Mammary epithelial cell (primary cell): ENCODE results near the gene PCBP2.
"Not testable (repeated sequence)": the region's sequence is repeated elsewhere in the genome, so short reads cannot be mapped to it uniquely, and the experiment has no call there.

Experiments used
- CTCF ChIP-seq, 2 donors: IDR thresholded peaks in 1 of 2; conservative IDR thresholded peaks in 1 of 2; 2 replicates each; pipeline ENCODE4 v1.5.1; 2011 to 2012; ENCODE audit warnings: inconsistent platforms in 2 of 2, low read length in 2 of 2, mild to moderate bottlenecking in 2 of 2, control low read depth in 1 of 2, low read depth in 1 of 2; ENCODE audit not compliant: insufficient read depth in 1 of 2; ENCODE audit errors: extremely low read depth in 1 of 2
- EZH2 ChIP-seq: IDR thresholded peaks from 2 replicates; pipeline ENCODE4 v1.6.1; 2012; ENCODE audit warnings: low read length, inconsistent platforms, borderline replicate concordance

GRCh38 chr12:53435326-53435725 lies 16.6 kb upstream of the PCBP2 start:
- TF ChIP-seq CTCF (conservative IDR thresholded peaks at IDR 0.05 in 1 of 2, IDR thresholded peaks at IDR 0.05 in 1 of 2; ENCODE audit: extremely low read depth in 1 of 2, insufficient read depth in 1 of 2, low read depth in 1 of 2, low read length in 2 of 2); EZH2: not testable (repeated sequence)
